ENCODE data around the gene DENND4B. TPM values are rescaled to one million over a fixed set of nuclear protein-coding genes. Genes with fewer than 3 reads are reported as not detected.

The DENND4B gene, protein sequence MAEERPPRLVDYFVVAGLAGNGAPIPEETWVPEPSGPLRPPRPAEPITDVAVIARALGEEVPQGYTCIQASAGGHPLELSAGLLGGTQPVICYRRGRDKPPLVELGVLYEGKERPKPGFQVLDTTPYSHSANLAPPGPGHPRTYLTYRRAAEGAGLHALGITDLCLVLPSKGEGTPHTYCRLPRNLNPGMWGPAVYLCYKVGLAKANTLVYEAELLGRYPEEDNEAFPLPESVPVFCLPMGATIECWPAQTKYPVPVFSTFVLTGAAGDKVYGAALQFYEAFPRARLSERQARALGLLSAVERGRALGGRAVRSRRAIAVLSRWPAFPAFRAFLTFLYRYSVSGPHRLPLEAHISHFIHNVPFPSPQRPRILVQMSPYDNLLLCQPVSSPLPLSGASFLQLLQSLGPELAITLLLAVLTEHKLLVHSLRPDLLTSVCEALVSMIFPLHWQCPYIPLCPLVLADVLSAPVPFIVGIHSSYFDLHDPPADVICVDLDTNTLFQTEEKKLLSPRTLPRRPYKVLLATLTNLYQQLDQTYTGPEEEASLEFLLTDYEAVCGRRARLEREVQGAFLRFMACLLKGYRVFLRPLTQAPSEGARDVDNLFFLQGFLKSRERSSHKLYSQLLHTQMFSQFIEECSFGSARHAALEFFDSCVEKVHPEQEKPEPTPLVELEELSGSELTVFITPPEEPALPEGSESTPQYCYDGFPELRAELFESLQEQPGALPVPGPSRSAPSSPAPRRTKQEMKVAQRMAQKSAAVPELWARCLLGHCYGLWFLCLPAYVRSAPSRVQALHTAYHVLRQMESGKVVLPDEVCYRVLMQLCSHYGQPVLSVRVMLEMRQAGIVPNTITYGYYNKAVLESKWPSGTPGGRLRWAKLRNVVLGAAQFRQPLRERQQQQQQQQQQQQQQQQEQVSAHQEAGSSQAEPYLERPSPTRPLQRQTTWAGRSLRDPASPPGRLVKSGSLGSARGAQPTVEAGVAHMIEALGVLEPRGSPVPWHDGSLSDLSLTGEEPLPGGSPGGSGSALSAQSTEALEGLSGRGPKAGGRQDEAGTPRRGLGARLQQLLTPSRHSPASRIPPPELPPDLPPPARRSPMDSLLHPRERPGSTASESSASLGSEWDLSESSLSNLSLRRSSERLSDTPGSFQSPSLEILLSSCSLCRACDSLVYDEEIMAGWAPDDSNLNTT (N-terminal part only)
- total RNA-seq, result 100 to 1,000 TPM; 124 to 130 TPM

DNA sequence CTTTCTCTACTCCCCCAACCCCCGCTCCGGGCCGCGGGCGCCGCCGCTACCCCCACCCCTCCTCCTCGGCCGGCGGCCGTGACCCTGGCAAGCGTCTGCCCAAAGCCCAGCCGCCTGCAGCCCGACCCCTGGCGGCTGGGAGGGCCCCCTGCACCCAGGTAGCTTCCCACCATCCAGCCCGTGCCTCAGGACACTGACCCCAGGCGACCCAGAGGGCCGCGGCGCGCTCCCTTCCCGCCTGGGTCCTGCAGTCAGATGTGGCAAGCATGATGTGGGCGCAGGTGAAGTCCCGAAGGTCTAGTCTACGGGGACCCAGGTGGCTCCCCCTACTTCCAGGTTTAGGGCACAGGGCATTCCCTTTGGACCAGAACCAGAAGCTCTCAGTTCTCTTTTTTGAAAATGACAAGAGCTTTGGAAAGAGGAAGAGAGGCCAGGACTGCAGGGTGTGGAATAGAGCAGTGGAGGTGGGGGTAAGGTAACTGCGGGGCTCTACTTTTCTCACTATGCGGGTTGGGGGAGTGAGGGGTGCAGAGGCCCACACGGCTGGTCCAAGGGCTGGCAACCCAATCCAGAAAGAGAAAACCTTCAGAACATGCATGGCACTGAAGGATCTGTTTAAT, at the start of gene DENND4B:
Gene DENND4B, minus strand, starts transcription at position 97 of the 620 bp plus-strand sequence. CDS start 2,344 bp downstream, outside the sequence.
- peak within 1 kb of the TSS; percentile 92 for H3K4me3 Mint-ChIP-seq
- peak within 1 kb of the TSS; percentile 95 for H3K27ac Mint-ChIP-seq
- no peaks in the 10 kb centered on the region for H3K27me3 Mint-ChIP-seq (ENCODE audit: low read depth)
- peak; percentile 71 for DNase-seq
- no peaks in the 10 kb centered on the region for H3K9me3 Mint-ChIP-seq
- H3K36me3 Mint-ChIP-seq (ENCODE audit: low read depth), result peaks cover 32% of the 10 kb centered on the region
- intact Hi-C loops (cut with micrococcal nuclease), result loop anchor here (1.0 to 2.0 kb wide), 3 partner anchors 125 to 435 kb away; no protein-coding TSS in a partner anchor
- CTCF ChIA-PET, result interaction anchor here (0.6 to 3.4 kb wide), 15 partner anchors 10 to 150 kb away, joined by 3 to 19 read pairs (median 5); partner anchors contain the start of genes CRTC2, GATAD2B, RAB13 and SLC39A1
- H3K4me1 Mint-ChIP-seq (ENCODE audit: low read depth), result peaks cover 21% of the 10 kb centered on the region

DNA sequence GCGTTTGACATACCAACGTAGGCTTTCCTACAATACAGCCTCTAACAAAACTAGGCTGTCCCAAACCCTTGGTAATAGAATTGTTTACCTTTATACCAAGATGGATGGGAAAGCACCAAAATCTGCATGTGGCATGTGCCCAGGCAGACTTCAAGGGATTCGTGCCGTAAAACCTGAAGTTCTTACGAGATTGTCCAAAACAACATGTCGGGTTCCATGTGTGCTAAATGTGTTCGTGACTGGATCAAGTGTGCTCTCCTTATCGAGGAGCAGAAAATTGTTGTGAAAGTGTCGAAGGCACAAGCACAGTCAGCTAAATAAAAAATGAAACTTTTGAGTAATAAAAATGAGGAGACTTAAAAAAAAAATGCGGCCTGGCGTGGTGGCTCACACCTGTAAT, 49.1 kb upstream of the DENND4B start:
- Mint-ChIP-seq H3K27me3 (ENCODE audit: low read depth) (no peaks in the 10 kb centered on the region), H3K36me3 (ENCODE audit: low read depth) (peaks cover 50% of the 10 kb centered on the region), H3K27ac (no peak overlapping the region), H3K4me3 (no peak overlapping the region), H3K9me3 (no peaks in the 10 kb centered on the region), H3K4me1 (ENCODE audit: low read depth) (peaks cover 24% of the 10 kb centered on the region)
- DNase-seq, result no peak
- intact Hi-C loops (cut with micrococcal nuclease), result no loop called here
- CTCF ChIA-PET, result interaction anchor here (1.4 kb wide), 1 partner anchor 9 kb away, joined by 3 read pairs; no protein-coding TSS in a partner anchor

DNA sequence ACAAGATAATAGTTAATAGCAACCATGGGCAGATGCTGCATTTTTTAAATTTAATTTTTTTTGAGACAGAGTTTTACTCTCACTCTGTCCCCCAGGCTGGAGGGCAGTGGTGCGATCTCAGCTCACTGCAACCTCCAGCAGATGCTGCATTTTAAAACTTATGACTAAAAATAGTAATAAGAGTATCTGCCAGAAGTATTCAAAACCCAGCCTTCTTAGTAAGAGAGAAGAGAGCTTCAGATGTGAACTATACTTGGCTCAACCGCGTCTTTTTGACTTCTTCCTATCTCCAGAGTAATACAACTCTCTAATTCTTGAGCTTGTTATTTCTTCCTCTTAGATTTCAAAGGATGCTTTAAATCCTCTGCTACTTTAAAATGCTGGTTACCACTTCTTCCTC, 48.7 kb upstream of the DENND4B start:
- peaks cover 52% of the 10 kb centered on the region for H3K36me3 Mint-ChIP-seq (ENCODE audit: low read depth)
- peaks cover 26% of the 10 kb centered on the region for H3K4me1 Mint-ChIP-seq (ENCODE audit: low read depth)
- intact Hi-C loops (cut with micrococcal nuclease), result no loop called here
- no peak overlapping the region for H3K27ac Mint-ChIP-seq
- H3K4me3 Mint-ChIP-seq, result no peak overlapping the region
- no peak for DNase-seq
- no peaks in the 10 kb centered on the region for H3K9me3 Mint-ChIP-seq
- H3K27me3 Mint-ChIP-seq (ENCODE audit: low read depth), result no peaks in the 10 kb centered on the region
- CTCF ChIA-PET, result interaction anchor here (1.4 to 1.5 kb wide), 2 partner anchors 8 to 109 kb away, joined by 3 read pairs; no protein-coding TSS in a partner anchor

DNA sequence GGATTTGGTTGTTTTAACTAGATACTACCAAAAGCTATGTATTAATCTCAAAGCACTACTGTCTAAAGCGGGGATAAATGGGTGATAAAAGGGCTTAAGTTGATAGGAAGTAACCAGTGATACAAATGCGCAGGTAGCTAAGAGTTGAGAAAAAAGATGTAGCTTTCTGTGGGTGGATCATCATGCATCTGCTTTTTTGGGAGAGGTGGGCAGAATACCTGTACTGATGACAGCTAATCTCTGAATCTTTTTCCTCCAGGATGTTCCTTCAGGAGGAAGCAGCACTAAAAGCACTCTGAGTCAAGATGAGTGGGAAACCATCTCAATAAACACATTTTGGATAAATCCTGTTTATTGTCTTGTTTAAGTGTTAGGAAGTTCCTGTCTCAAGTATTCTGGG, 45.3 kb upstream of the DENND4B start:
- no peaks in the 10 kb centered on the region for H3K9me3 Mint-ChIP-seq
- H3K4me3 Mint-ChIP-seq, result peak overlapping the region; percentile 93
- CTCF ChIA-PET, result interaction anchor here (0.6 kb wide), 2 partner anchors 198 to 320 kb away, joined by 3 to 5 read pairs; no protein-coding TSS in a partner anchor
- H3K27me3 Mint-ChIP-seq (ENCODE audit: low read depth), result no peaks in the 10 kb centered on the region
- peak overlapping the region; percentile 97 for H3K27ac Mint-ChIP-seq
- DNase-seq, result no peak
- intact Hi-C loops (cut with micrococcal nuclease), result loop anchor here (2.0 to 5.0 kb wide), 3 partner anchors 265 to 335 kb away; partner anchors contain the start of genes ATP8B2, HAX1 and INTS3
- peaks cover 52% of the 10 kb centered on the region for H3K36me3 Mint-ChIP-seq (ENCODE audit: low read depth)
- H3K4me1 Mint-ChIP-seq (ENCODE audit: low read depth), result peaks cover 37% of the 10 kb centered on the region

DNA sequence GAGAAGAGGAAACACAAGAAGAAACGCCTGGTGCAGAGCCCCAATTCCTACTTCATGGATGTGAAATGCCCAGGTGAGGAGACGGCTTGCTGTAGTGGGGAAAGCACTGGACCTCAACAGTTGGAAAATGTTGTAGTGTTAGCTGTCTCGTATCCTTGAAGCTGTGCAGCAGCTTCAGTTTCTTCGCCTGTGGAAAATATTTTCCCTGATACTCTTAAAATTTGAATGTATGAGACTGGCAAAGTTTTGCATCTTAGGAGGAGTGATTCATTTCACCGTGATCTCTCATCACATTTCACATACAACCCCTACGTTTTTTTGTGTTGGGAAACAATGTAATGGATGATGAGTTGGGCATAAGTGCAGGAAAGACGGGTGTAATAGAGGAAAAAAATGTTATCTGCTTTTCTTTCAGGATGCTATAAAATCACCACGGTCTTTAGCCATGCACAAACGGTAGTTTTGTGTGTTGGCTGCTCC, 44.7 kb upstream of the DENND4B start:
- peaks cover 42% of the 10 kb centered on the region for H3K4me1 Mint-ChIP-seq (ENCODE audit: low read depth)
- DNase-seq, result no peak
- H3K9me3 Mint-ChIP-seq, result no peaks in the 10 kb centered on the region
- CTCF ChIA-PET, result interaction anchor here (0.6 to 0.8 kb wide), 2 partner anchors 198 to 281 kb away, joined by 3 to 5 read pairs; no protein-coding TSS in a partner anchor
- H3K36me3 Mint-ChIP-seq (ENCODE audit: low read depth), result peaks cover 51% of the 10 kb centered on the region
- peak overlapping the region; percentile 97 for H3K27ac Mint-ChIP-seq
- intact Hi-C loops (cut with micrococcal nuclease), result loop anchor here (2.0 to 5.0 kb wide), 3 partner anchors 264 to 336 kb away; partner anchors contain the start of genes ATP8B2, HAX1 and INTS3
- peak overlapping the region; percentile 93 for H3K4me3 Mint-ChIP-seq
- no peaks in the 10 kb centered on the region for H3K27me3 Mint-ChIP-seq (ENCODE audit: low read depth)

DNA sequence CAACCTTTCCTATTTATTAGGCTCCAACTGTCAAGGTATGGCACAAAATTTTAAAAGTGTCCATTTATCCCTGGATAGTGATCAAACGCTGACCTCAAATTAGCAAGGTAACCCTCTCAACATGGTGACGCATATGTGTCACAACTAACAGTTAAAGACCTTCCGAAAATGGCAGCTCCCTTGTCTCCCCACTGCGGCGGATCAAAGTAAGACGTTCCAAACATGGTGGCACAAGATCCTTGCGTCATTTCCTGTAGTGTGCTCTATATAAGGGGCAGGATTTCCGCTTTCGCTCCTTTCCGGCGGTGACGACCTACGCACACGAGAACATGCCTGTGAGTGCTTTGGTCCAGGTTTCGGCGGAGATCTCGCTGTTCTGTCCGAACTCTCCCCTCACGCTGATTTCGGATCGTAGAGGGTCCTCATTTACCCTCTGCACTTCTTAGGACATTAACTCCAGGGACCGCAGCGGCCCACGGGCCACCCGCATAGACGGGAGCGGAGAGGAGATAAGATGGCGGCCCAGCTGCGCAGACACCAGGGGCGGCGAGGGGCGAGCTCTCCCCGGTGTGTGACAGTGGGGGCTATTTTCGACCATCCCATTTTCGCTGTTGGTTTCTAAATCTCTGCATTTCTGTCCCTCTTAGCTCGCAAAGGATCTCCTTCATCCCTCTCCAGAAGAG, 44.1 kb upstream of the DENND4B start, which contains the start of gene RPS27:
Gene RPS27, plus strand, starts transcription at position 295 of the 683 bp plus-strand sequence. Its CDS starts 35 bp downstream, at position 330.
- intact Hi-C loops (cut with micrococcal nuclease), result loop anchor here (1.0 to 5.0 kb wide), 14 partner anchors 13 to 481 kb away; partner anchors contain the start of genes ATP8B2, CREB3L4, HAX1 and INTS3
- peak within 1 kb of the TSS; percentile 97 for H3K27ac Mint-ChIP-seq
- H3K4me1 Mint-ChIP-seq (ENCODE audit: low read depth), result peaks cover 47% of the 10 kb centered on the region

DNA sequence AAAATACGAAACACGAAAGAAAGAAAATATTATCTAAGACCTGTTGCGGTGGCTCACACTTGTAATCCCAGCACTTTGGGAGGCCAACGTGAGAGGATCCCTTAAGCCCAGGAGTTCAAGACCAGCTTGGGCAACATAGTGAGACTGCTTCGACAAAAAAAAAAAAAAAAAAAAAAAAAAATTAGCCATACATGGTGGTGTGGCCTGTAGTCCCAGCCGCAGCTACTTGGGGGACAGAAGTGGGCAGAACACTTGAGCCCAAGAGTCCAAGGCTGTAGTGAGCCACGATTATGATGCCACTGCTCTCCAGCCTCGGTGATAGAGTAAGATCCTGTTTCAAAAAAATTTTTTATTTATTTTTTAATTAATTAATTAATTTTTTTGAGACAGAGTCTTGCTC, 41.1 kb upstream of the DENND4B start:
- Mint-ChIP-seq H3K27me3 (ENCODE audit: low read depth) (peaks cover 3% of the 10 kb centered on the region), H3K9me3 (no peaks in the 10 kb centered on the region), H3K36me3 (ENCODE audit: low read depth) (peaks cover 21% of the 10 kb centered on the region), H3K27ac (peak overlapping the region; percentile 71), H3K4me3 (no peak overlapping the region), H3K4me1 (ENCODE audit: low read depth) (peaks cover 46% of the 10 kb centered on the region)
- no peak for DNase-seq
- intact Hi-C loops (cut with micrococcal nuclease), result no loop called here
- CTCF ChIA-PET, result interaction anchor here (0.5 to 3.7 kb wide), 15 partner anchors 10 to 316 kb away, joined by 3 to 58 read pairs (median 6); partner anchors contain the start of genes CREB3L4, DENND4B, JTB and SLC39A1

More for the DNA sequence above, 44.1 kb upstream of the DENND4B start, which contains the start of gene RPS27:
- peak within 1 kb of the TSS; percentile 93 for H3K4me3 Mint-ChIP-seq
- peaks cover 3% of the 10 kb centered on the region for H3K27me3 Mint-ChIP-seq (ENCODE audit: low read depth)
- DNase-seq, result peak; percentile 93
- no peaks in the 10 kb centered on the region for H3K9me3 Mint-ChIP-seq
- CTCF ChIA-PET, result interaction anchor here (0.8 to 1.4 kb wide), 4 partner anchors 13 to 281 kb away, joined by 3 to 7 read pairs (median 4); partner anchors contain the start of gene JTB
- H3K36me3 Mint-ChIP-seq (ENCODE audit: low read depth), result peaks cover 48% of the 10 kb centered on the region

DNA sequence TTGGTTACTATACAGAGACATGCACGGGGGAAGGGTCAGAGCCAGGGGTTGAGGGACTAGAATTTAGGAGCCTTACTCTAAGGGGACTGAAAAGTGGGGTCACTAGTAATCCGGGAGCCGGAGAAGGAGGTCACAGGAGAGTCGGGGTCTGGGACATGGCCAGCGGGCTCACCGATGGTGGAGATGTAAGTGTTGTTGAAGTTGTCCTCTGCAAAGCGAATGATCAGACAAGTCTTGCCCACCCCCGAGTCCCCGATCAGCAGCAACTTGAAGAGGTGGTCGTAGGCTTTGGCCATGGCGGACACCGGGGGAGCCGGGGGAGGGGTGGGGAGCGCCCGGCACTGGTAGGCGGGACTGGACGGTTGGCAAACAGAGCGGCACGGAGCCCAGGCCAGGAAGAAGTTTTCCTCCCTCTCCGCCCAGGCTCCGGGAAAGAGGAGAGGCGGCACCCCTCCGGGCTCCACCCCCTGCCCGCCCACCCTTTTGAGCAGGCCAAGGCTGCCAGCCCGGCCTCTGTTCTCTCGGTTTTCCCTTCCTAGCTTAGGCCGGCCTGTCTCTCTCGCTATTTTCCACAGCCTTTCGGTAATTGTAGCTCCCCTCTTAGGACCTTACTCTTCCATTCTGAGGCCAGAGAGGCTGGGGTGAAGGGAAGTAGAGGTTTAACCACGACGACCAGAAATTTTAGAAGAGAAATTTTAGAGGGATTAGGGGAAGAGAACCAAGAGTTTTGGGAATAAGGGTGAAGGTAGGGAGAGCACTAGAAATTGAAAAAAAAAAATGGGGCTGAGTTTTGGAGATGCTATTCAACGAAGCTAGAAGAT, 39.6 kb upstream of the DENND4B start, which contains the start of gene RAB13:
Gene RAB13, minus strand, starts transcription at position 399 of the 821 bp plus-strand sequence. Its CDS starts 103 bp downstream, at position 296.
- no peak for DNase-seq
- peaks cover 7% of the 10 kb centered on the region for H3K36me3 Mint-ChIP-seq (ENCODE audit: low read depth)
- H3K27ac Mint-ChIP-seq, result peak within 1 kb of the TSS; percentile 72
- H3K4me3 Mint-ChIP-seq, result peak within 1 kb of the TSS; percentile 77
- H3K9me3 Mint-ChIP-seq, result no peaks in the 10 kb centered on the region
- CTCF ChIA-PET, result interaction anchor here (0.6 to 3.7 kb wide), 36 partner anchors 8 to 475 kb away, joined by 3 to 58 read pairs (median 4); partner anchors contain the start of genes CREB3L4, DENND4B, INTS3 and JTB
- peaks cover 3% of the 10 kb centered on the region for H3K27me3 Mint-ChIP-seq (ENCODE audit: low read depth)
- intact Hi-C loops (cut with micrococcal nuclease), result loop anchor here (1.0 to 2.0 kb wide), 9 partner anchors 9 to 475 kb away; partner anchors contain the start of genes CRTC2 and JTB
- peaks cover 34% of the 10 kb centered on the region for H3K4me1 Mint-ChIP-seq (ENCODE audit: low read depth)

DNA sequence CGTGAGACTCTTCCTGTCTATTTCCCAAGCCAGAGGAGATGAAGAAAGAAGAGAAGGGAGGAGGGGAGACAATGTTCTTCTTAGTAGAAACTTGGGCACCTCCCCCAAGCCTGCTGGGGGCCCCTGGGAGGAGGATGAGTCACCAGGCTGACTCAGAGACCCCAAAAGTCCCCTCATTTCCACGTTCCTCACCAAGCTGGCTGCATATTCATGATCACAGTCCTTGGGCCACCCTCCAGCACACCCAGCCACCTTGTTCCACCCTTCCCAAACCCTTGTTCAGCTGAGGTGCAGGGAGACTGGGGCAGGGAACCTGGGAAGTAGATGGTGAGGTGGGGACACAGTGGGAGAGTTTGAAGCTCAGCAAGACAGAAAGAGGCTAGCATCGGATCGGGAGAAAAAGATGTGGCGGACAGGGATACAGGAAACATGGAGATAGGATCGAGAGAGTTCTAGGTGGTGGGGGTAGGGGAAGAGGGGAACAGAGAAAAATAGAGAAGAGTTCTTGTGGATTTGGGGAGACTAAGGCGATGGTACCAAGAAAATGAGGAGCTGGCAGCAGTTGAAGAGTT, 38.9 kb upstream of the DENND4B start:
- Mint-ChIP-seq H3K4me3 (peak overlapping the region; percentile 77), H3K36me3 (ENCODE audit: low read depth) (no peaks in the 10 kb centered on the region), H3K27me3 (ENCODE audit: low read depth) (peaks cover 3% of the 10 kb centered on the region), H3K9me3 (no peaks in the 10 kb centered on the region), H3K4me1 (ENCODE audit: low read depth) (peaks cover 34% of the 10 kb centered on the region), H3K27ac (peak overlapping the region; percentile 72)
- DNase-seq, result peak; percentile 73
- CTCF ChIA-PET, result interaction anchor here (0.8 to 3.7 kb wide), 13 partner anchors 9 to 475 kb away, joined by 3 to 58 read pairs (median 5); partner anchors contain the start of genes CREB3L4, DENND4B, NPR1 and SLC39A1
- intact Hi-C loops (cut with micrococcal nuclease), result loop anchor here (1.0 to 2.0 kb wide), 2 partner anchors 8 to 413 kb away; partner anchors contain the start of gene JTB

Measured in activated naive CD4-positive, alpha-beta T cell treated with anti-CD3 and anti-CD28 coated beads for 36 hours (primary cell).